Liver (tissue), 3 donors: ENCODE results near the gene LRP10.

ENCODE experiments used
- ATF3 ChIP-seq: IDR thresholded peaks from 2 replicates; pipeline ENCODE4 v1.6.1; 2016; ENCODE audit warnings: antibody characterized with exemption
- MAX ChIP-seq: IDR thresholded peaks from 2 replicates; pipeline ENCODE4 v1.6.1; 2016; ENCODE audit warnings: antibody characterized with exemption
- TAF1 ChIP-seq: conservative IDR thresholded peaks from 2 replicates; pipeline ENCODE4 v1.6.1; 2016; ENCODE audit warnings: antibody characterized with exemption, mild to moderate bottlenecking
- TF ChIP-seq, protein P1 (sequence below): fragments of 150-350 bp; IDR thresholded peaks from 2 replicates; pipeline ENCODE4 v1.5.1; 2017; ENCODE audit warnings: improper control_type of control experiment, low read depth, low read length; ENCODE audit not compliant: missing input control
- donor health status: healthy.
- donor health status: healthy.

DNA sequence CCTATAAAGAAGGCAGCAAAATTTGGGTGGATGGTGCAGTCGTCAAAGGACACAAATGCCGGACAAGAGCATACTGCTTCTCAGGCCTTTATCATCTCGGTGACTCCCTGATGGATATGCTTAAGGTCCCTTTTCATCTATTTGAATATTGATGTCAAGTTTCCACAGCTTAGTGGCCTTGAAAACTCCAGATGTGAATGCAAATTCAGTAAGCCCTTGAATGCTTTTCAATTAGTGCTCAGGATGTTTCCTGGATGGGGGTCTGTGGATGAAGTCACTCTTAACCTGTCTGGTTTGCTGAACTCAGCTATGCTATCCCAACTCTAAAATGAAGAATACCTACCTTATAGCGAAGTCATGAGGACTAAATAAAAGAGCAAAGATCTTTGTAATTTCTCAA is 22.2 kb downstream of the LRP10 start:
- no peak for TF ChIP-seq MAX
- TF ChIP-seq, protein P1, sequence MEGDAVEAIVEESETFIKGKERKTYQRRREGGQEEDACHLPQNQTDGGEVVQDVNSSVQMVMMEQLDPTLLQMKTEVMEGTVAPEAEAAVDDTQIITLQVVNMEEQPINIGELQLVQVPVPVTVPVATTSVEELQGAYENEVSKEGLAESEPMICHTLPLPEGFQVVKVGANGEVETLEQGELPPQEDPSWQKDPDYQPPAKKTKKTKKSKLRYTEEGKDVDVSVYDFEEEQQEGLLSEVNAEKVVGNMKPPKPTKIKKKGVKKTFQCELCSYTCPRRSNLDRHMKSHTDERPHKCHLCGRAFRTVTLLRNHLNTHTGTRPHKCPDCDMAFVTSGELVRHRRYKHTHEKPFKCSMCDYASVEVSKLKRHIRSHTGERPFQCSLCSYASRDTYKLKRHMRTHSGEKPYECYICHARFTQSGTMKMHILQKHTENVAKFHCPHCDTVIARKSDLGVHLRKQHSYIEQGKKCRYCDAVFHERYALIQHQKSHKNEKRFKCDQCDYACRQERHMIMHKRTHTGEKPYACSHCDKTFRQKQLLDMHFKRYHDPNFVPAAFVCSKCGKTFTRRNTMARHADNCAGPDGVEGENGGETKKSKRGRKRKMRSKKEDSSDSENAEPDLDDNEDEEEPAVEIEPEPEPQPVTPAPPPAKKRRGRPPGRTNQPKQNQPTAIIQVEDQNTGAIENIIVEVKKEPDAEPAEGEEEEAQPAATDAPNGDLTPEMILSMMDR, result no peak
- no peak for TF ChIP-seq ATF3
- no peak for TF ChIP-seq TAF1
